ENCODE measurements around the gene RBAK.

RBAK gene

GRCh38 chr7:5045558-5046396, at the start of gene RBAK:
RBAK (plus strand) TSS chr7:5045860; CDS start chr7:5048077, 2,217 bp downstream.
- H3K27ac ChIP-seq, result peak within 1 kb of the TSS; percentile 84

GRCh38 chr7:4996696-4997222, 48.9 kb upstream of the RBAK start:
- no peak overlapping the region for H3K27ac ChIP-seq
- no peaks in the 10 kb centered on the region for H3K27me3 ChIP-seq (ENCODE audit: insufficient read depth, low read depth, severe bottlenecking)
- H3K36me3 ChIP-seq, result peaks cover 16% of the 10 kb centered on the region
- TF ChIP-seq CTCF (IDR thresholded peaks at IDR 0.05; ENCODE audit: low read depth, low read length), result no peak
- no peak overlapping the region for H3K4me3 ChIP-seq (ENCODE audit: low read depth, low read length)
- DNase-seq, result no peak
- H3K9me3 ChIP-seq (ENCODE audit: severe bottlenecking), result no peaks in the 10 kb centered on the region

More at GRCh38 chr7:5045558-5046396, at the start of gene RBAK:
- TF ChIP-seq CTCF (IDR thresholded peaks at IDR 0.05; ENCODE audit: low read depth, low read length), result no peak
- peak; percentile 96 for DNase-seq
- Histone ChIP-seq H3K4me3 (ENCODE audit: low read depth, low read length) (peak within 1 kb of the TSS; percentile 86), H3K9me3 (ENCODE audit: severe bottlenecking) (no peaks in the 10 kb centered on the region), H3K36me3 (no peaks in the 10 kb centered on the region; the same call in 1 of the 2 replicates), H3K27me3 (ENCODE audit: insufficient read depth, low read depth, severe bottlenecking) (no peaks in the 10 kb centered on the region)

GRCh38 chr7:4998244-4998643, 47.4 kb upstream of the RBAK start:
- DNase-seq, result no peak
- H3K27me3 ChIP-seq (ENCODE audit: insufficient read depth, low read depth, severe bottlenecking), result no peaks in the 10 kb centered on the region
- no peak for TF ChIP-seq CTCF (IDR thresholded peaks at IDR 0.05; ENCODE audit: low read depth, low read length)
- H3K36me3 ChIP-seq, result peaks cover 10% of the 10 kb centered on the region
- H3K27ac ChIP-seq, result no peak overlapping the region
- no peak overlapping the region for H3K4me3 ChIP-seq (ENCODE audit: low read depth, low read length)
- no peaks in the 10 kb centered on the region for H3K9me3 ChIP-seq (ENCODE audit: severe bottlenecking)

- Histone ChIP-seq H3K4me3 (ENCODE audit: low read depth, low read length) (no peak overlapping the region), H3K27ac (no peak overlapping the region), H3K27me3 (ENCODE audit: insufficient read depth, low read depth, severe bottlenecking) (no peaks in the 10 kb centered on the region), H3K36me3 (peaks cover 10% of the 10 kb centered on the region), H3K9me3 (ENCODE audit: severe bottlenecking) (no peaks in the 10 kb centered on the region)
- no peak for DNase-seq
- no peak for TF ChIP-seq CTCF (IDR thresholded peaks at IDR 0.05; ENCODE audit: low read depth, low read length)
Observed at GRCh38 chr7:4998910-4999309, 46.8 kb upstream of the RBAK start.

GRCh38 chr7:4999369-4999950, 46.2 kb upstream of the RBAK start:
- peaks cover 6% of the 10 kb centered on the region for H3K36me3 ChIP-seq
- no peaks in the 10 kb centered on the region for H3K9me3 ChIP-seq (ENCODE audit: severe bottlenecking)

More at GRCh38 chr7:4999369-4999950, 46.2 kb upstream of the RBAK start:
- H3K27ac ChIP-seq, result no peak overlapping the region
- TF ChIP-seq CTCF (IDR thresholded peaks at IDR 0.05; ENCODE audit: low read depth, low read length), result no peak
- H3K27me3 ChIP-seq (ENCODE audit: insufficient read depth, low read depth, severe bottlenecking), result no peaks in the 10 kb centered on the region
- DNase-seq, result no peak
- H3K4me3 ChIP-seq (ENCODE audit: low read depth, low read length), result no peak overlapping the region

Measured in WERI-Rb-1 (cell line).